Heart left ventricle (tissue), 13 donors: Measurements from ENCODE around the gene CHIC1.

Experiments
- POLR2A ChIP-seq, 2 donors: fragments of 450-650 bp; IDR thresholded peaks; one replicate each; pipeline ENCODE4 v1.6.1; 2017; ENCODE audit warnings: antibody characterized with exemption in 2 of 2, mild to moderate bottlenecking in 2 of 2, moderate library complexity in 2 of 2
- TF ChIP-seq, protein P1 (sequence below), 12 donors: fragments of 200-600 bp; sonication (generic) in 4 of 12; IDR thresholded peaks; one replicate each; pipeline versions ENCODE4 v1.5.0 to v1.8.0; 2018 to 2022; ENCODE audit warnings: antibody characterized with exemption in 12 of 12, mild to moderate bottlenecking in 5 of 12
- donor health status: ischemic (EF 13 %, LVEDD 7.1; RV severe dilation, severe dysfunction).
- donor health status: DM: no; HTN: yes; CAD: no.
- donor health status: DM: no; HTN: no; CAD: no.
- donor health status: ischemic (EF 25% LVEDD 6.9; RV normal size, moderate dysfunction).
- donor health status: ischemic (EF 25% LVEDD 5.7; RV mildly dilated, moderate dysfunction).
- donor health status: ischemic (EF 35%, LVEDD 5.7; RV mildly dilated, moderate dysfunction).
- donor health status: nonischemic (EF 11% LVEDD 7.7; RV severe dilation, severe dysfunction).
- donor health status: DM: yes; HTN: yes; CAD: no.
- donor health status: PGD.
- donor health status: ischemic (EF 29% LVEDD 5.4; RV normal size, mild dysfunction).
- donor health status: nonischemic (EF 23%, LVEDD 6.1; RV moderate dilation, normal function).

- TF ChIP-seq, protein P1, sequence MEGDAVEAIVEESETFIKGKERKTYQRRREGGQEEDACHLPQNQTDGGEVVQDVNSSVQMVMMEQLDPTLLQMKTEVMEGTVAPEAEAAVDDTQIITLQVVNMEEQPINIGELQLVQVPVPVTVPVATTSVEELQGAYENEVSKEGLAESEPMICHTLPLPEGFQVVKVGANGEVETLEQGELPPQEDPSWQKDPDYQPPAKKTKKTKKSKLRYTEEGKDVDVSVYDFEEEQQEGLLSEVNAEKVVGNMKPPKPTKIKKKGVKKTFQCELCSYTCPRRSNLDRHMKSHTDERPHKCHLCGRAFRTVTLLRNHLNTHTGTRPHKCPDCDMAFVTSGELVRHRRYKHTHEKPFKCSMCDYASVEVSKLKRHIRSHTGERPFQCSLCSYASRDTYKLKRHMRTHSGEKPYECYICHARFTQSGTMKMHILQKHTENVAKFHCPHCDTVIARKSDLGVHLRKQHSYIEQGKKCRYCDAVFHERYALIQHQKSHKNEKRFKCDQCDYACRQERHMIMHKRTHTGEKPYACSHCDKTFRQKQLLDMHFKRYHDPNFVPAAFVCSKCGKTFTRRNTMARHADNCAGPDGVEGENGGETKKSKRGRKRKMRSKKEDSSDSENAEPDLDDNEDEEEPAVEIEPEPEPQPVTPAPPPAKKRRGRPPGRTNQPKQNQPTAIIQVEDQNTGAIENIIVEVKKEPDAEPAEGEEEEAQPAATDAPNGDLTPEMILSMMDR (IDR thresholded peaks at IDR 0.05) = no peak
- no peak for TF ChIP-seq POLR2A (IDR thresholded peaks at IDR 0.05)
Measured at GRCh38 chrX:73524906-73525305, 38.1 kb upstream of the CHIC1 start.
